HepG2 (cell line): Measurements from ENCODE around the gene KPNB1. TPM values are rescaled to one million over a fixed set of nuclear protein-coding genes. Genes with fewer than 3 reads are reported as not detected.
A peak's percentile ranks its signal among the peaks of the same experiment; 100 is the strongest.

Experiments used
- ARID2 ChIP-seq: sonication (generic); formaldehyde crosslinking; IDR thresholded peaks from 2 replicates; pipeline ENCODE4 v1.8.1; 2022; ENCODE audit warnings: mild to moderate bottlenecking, missing genetic modification reagents, borderline replicate concordance
- HINFP ChIP-seq: sonication (generic); formaldehyde crosslinking; IDR thresholded peaks from 2 replicates; pipeline ENCODE4 v1.4.0; 2020; ENCODE audit warnings: low read depth, mild to moderate bottlenecking, missing genetic modification reagents
- IKZF4 ChIP-seq: sonication (generic); formaldehyde crosslinking; IDR thresholded peaks from 2 replicates; pipeline ENCODE4 v1.5.1; 2020; ENCODE audit warnings: borderline replicate concordance, mild to moderate bottlenecking, low read depth, missing genetic modification reagents; ENCODE audit errors: not compliant biosample characterization
- KDM2A ChIP-seq: sonication (generic); formaldehyde crosslinking; IDR thresholded peaks from 2 replicates; pipeline ENCODE4 v1.4.0; 2020; ENCODE audit warnings: low read depth, missing genetic modification reagents, borderline replicate concordance
- SMAD1 ChIP-seq: sonication (generic); formaldehyde crosslinking; IDR thresholded peaks from 2 replicates; pipeline ENCODE4 v1.4.0; 2020; ENCODE audit warnings: missing genetic modification reagents, low read depth, mild to moderate bottlenecking, borderline replicate concordance
- TFDP1 ChIP-seq: IDR thresholded peaks from 2 replicates; pipeline ENCODE4 v1.6.1; 2016; ENCODE audit warnings: missing compliant biosample characterization, missing genetic modification reagents, borderline replicate concordance
- THAP9 ChIP-seq: sonication (generic); formaldehyde crosslinking; IDR thresholded peaks from 2 replicates; pipeline ENCODE4; 2020; ENCODE audit warnings: missing genetic modification reagents, mild to moderate bottlenecking, borderline replicate concordance
- ZBTB14 ChIP-seq: sonication (generic); formaldehyde crosslinking; IDR thresholded peaks from 2 replicates; pipeline ENCODE4 v1.4.0; 2020; ENCODE audit warnings: missing genetic modification reagents
- ZFP82 ChIP-seq: sonication (generic); formaldehyde crosslinking; IDR thresholded peaks from 2 replicates; pipeline ENCODE4 v1.5.1; 2020; ENCODE audit warnings: mild to moderate bottlenecking, missing genetic modification reagents, borderline replicate concordance
- ZFX ChIP-seq: sonication (generic); formaldehyde crosslinking; IDR thresholded peaks from 2 replicates; pipeline ENCODE4 v1.4.0; 2020; ENCODE audit warnings: mild to moderate bottlenecking, low read depth, missing genetic modification reagents, moderate library complexity
- ZNF281 ChIP-seq: sonication (generic); formaldehyde crosslinking; IDR thresholded peaks from 2 replicates; pipeline ENCODE4 v1.4.0; 2020; ENCODE audit warnings: missing genetic modification reagents, borderline replicate concordance
- ZNF292 ChIP-seq: sonication (generic); formaldehyde crosslinking; IDR thresholded peaks from 2 replicates; pipeline ENCODE4 v1.8.1; 2022; ENCODE audit warnings: mild to moderate bottlenecking, low read depth, missing genetic modification reagents, borderline replicate concordance
- ZNF800 ChIP-seq: sonication (generic); formaldehyde crosslinking; IDR thresholded peaks from 2 replicates; pipeline ENCODE4 v1.4.0; 2020; ENCODE audit warnings: missing genetic modification reagents
- polyA plus RNA-seq, 8 experiments: library from polyadenylated mRNA; depleted of rRNA in 3 of 8; stranded (reverse) in 7 of 8; unstranded in 1 of 8; fragments of >200 nt; fragmentation: Illumina TruSeq in 4 of 8; extraction: Trizol in 4 of 8; gene quantifications; 2 replicates each; pipeline versions ENCODE4 v1.2.1 to v1.2.3, GENCODE V29; 2011 to 2016; ENCODE audit warnings: low read depth in 4 of 8, missing spikeins in 1 of 8, mixed read lengths in 1 of 8; ENCODE audit not compliant: insufficient read depth in 1 of 8
- total RNA-seq, 5 experiments: library from RNA; depleted of rRNA; stranded (reverse); fragments of >200 nt; fragmentation: Illumina TruSeq; extraction: Trizol; gene quantifications; 2 replicates each; pipeline ENCODE4 v1.2.3, GENCODE V29; 2016; ENCODE audit warnings: low read depth in 1 of 5

The KPNB1 gene
- total and polyA plus RNA-seq, 2 of the 13 experiments (the other 11 are each of a cell fraction or from before 2014, with no cell fraction given), result 164 to 424 TPM

GRCh38 chr17:47733047-47733673, 83.4 kb downstream of the KPNB1 start, which contains the start of gene TBX21 (continued):
- no peak for TF ChIP-seq ZBTB14 (CRISPR knock-in tag)
- no peak for TF ChIP-seq ZFP82 (CRISPR knock-in tag)
- 0 out of 2 replicates have a peak, but pooled peaks have one; percentile 39 for TF ChIP-seq ZFX (CRISPR knock-in tag)
- TF ChIP-seq SMAD1 (CRISPR knock-in tag), result 0 out of 2 replicates have a peak, but pooled peaks have one; percentile 14
- 0 out of 2 replicates have a peak, but pooled peaks have one; percentile 14 for TF ChIP-seq THAP9 (CRISPR knock-in tag)
- TF ChIP-seq KDM2A (CRISPR knock-in tag), result peak; percentile 73; the same call in 1 of the 2 replicates
- TF ChIP-seq IKZF4 (CRISPR knock-in tag), result peak; percentile 8
- TF ChIP-seq HINFP, result 0 out of 2 replicates have a peak, but pooled peaks have one; percentile 16
- TF ChIP-seq ARID2 (CRISPR knock-in tag), result peak; percentile 37; the same call in 1 of the 2 replicates
- 0 out of 2 replicates have a peak, but pooled peaks have one; percentile 8 for TF ChIP-seq ZNF281
- TF ChIP-seq TFDP1, result 0 out of 2 replicates have a peak, but pooled peaks have one; percentile 10
- peak; percentile 96 for TF ChIP-seq ZNF800 (CRISPR knock-in tag)
- 0 out of 2 replicates have a peak, but pooled peaks have one; percentile 22 for TF ChIP-seq ZNF292 (CRISPR knock-in tag)
